HEK293T (cell line): ENCODE data around the gene RAET1G.

Source experiments
- ARNT ChIP-seq: fragments of 450-650 bp; IDR thresholded peaks from 2 replicates; pipeline ENCODE4 v1.6.1; 2017; ENCODE audit warnings: mild to moderate bottlenecking
- FOXM1 ChIP-seq: fragments of 450-650 bp; IDR thresholded peaks from 2 replicates; pipeline ENCODE4 v1.6.1; 2017; ENCODE audit warnings: mild to moderate bottlenecking, borderline replicate concordance
- HDGF ChIP-seq: fragments of 450-650 bp; IDR thresholded peaks from 2 replicates; pipeline ENCODE4 v1.6.1; 2017; ENCODE audit warnings: antibody characterized with exemption, borderline replicate concordance
- LEF1 ChIP-seq: fragments of 450-650 bp; IDR thresholded peaks from 2 replicates; pipeline ENCODE4 v1.6.1; 2017; ENCODE audit warnings: mild to moderate bottlenecking, borderline replicate concordance
- SP1 ChIP-seq: fragments of 450-650 bp; IDR thresholded peaks from 2 replicates; pipeline ENCODE4 v1.6.1; 2017
- SUZ12 ChIP-seq: fragments of 450-650 bp; IDR thresholded peaks from 2 replicates; pipeline ENCODE4 v1.6.1; 2016; ENCODE audit warnings: mild to moderate bottlenecking

DNA sequence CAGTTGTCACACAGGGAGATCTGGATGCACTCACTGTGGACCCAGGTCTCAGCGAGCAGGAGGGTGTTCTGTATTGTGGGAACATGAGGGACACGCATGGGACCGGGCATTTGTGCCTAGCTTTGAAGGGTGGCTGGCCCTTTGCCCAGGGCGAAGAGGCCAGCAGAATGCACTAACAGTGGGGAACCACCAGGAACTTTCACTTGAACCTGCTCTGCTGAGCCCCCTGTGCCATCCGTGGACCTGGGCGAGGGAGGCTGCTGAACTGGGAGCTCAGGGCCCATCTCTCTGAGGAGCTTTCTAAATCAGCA, 17.7 kb upstream of the RAET1G start:
- TF ChIP-seq SUZ12 (no peak), FOXM1 (no peak), SP1 (no peak), HDGF (no peak), LEF1 (no peak), ARNT (no peak)
